GM12878 (cell line): Measurements from ENCODE around the gene FFAR4. TPM values are rescaled to one million over a fixed set of nuclear protein-coding genes. Genes with fewer than 3 reads are reported as not detected.

ENCODE experiments used
- ATAC-seq: fragments of 200-7000 bp; cut with Tn5 transposase; 3 replicates; pipeline ENCODE4 v1.9.1; 2020; ENCODE audit warnings: mild to moderate bottlenecking, moderate library complexity
- BruUV-seq: library from RNA; stranded (reverse); fragments of 400-500 nt; replicated peaks from 2 replicates; lab custom pipeline; 2021; lab: Mats Ljungman, UMichigan
- CTCF ChIA-PET: fragments of 300-600 bp; sonication (Branson Sonifier 250); formaldehyde crosslinking; extraction: SDS; loops from one replicate; lab custom pipeline; 2021; ENCODE audit warnings: inconsistent platforms; lab: Yijun Ruan, JAX
- POLR2A ChIA-PET: fragments of 350-600 bp; formaldehyde crosslinking; extraction: SDS; loops from one replicate; lab custom pipeline; 2021; ENCODE audit warnings: inconsistent platforms; lab: Charles Lee
- RAD21 ChIA-PET: fragments of 300-600 bp; sonication (Branson Sonifier 250); formaldehyde crosslinking; loops from one replicate; lab custom pipeline; 2023; ENCODE audit warnings: antibody characterized with exemption; ENCODE audit not compliant: unreplicated experiment; lab: Charles Lee
- SMC1A ChIA-PET: fragments of 300-600 bp; sonication (Branson Sonifier 250); formaldehyde crosslinking; loops from one replicate; lab custom pipeline; 2023; ENCODE audit not compliant: unreplicated experiment, uncharacterized antibody; lab: Charles Lee
- DNase-seq: peaks from one replicate; pipeline ENCODE4 v3.0.0-alpha.2; 2011; ENCODE audit warnings: low read depth, low spot score
- FAIRE-seq: peaks from 3 replicates; lab custom pipeline; 2011; peaks lifted over from hg19 to GRCh38; lab: Jason Lieb, UNC
- H2AFZ ChIP-seq: 2 replicates; pipeline ENCODE4 v1.6.0; 2011; ENCODE audit warnings: low read depth, low read length, control low read depth; ENCODE audit not compliant: control insufficient read depth
- H3K27ac ChIP-seq: 2 replicates; pipeline ENCODE4 v1.5.1; 2011; ENCODE audit warnings: control low read depth; ENCODE audit not compliant: control insufficient read depth, insufficient read depth
- H3K27me3 ChIP-seq, 2 experiments: replicated peaks in 1 of 2; 2 replicates each; pipeline versions ENCODE4 v1.6.0 to v1.6.1; 2011; ENCODE audit warnings: low read length in 1 of 2; ENCODE audit not compliant: control insufficient read depth in 2 of 2, insufficient read depth in 2 of 2
- H3K36me3 ChIP-seq, 2 experiments: 2 replicates each; pipeline ENCODE4 v1.5.1; 2011; ENCODE audit warnings: low read length in 1 of 2; ENCODE audit not compliant: control insufficient read depth in 2 of 2, insufficient read depth in 2 of 2
- H3K4me1 ChIP-seq: 2 replicates; pipeline ENCODE4 v1.6.1; 2011; ENCODE audit warnings: mild to moderate bottlenecking, low read length, moderate library complexity, mixed read lengths; ENCODE audit not compliant: control insufficient read depth, insufficient read depth
- H3K4me2 ChIP-seq: 2 replicates; pipeline ENCODE4 v1.6.0; 2011; ENCODE audit warnings: control low read depth; ENCODE audit not compliant: control insufficient read depth, insufficient read depth
- H3K4me3 ChIP-seq: fragments of 200-600 bp; sonication (generic); 2 replicates; pipeline ENCODE4 v1.5.1; 2016
- H3K79me2 ChIP-seq: 2 replicates; pipeline ENCODE4 v1.6.0; 2011; ENCODE audit warnings: low read length; ENCODE audit not compliant: control insufficient read depth, insufficient read depth
- H3K9ac ChIP-seq: 2 replicates; pipeline ENCODE4 v1.8.0; 2011; ENCODE audit warnings: low read length, control low read depth, mixed read lengths; ENCODE audit not compliant: control insufficient read depth, insufficient read depth
- H3K9me3 ChIP-seq: replicated peaks from 3 replicates; pipeline ENCODE4 v1.5.1; 2011; ENCODE audit warnings: mild to moderate bottlenecking, low read length; ENCODE audit not compliant: control insufficient read depth, insufficient read depth
- H4K20me1 ChIP-seq: 2 replicates; pipeline ENCODE4 v1.6.0; 2011; ENCODE audit not compliant: control insufficient read depth, insufficient read depth
- CEBPB ChIP-seq, 2 experiments: fragments of 150-350 bp in 1 of 2; IDR thresholded peaks; 2 replicates each; pipeline ENCODE4 v1.6.1; 2012 to 2014; ENCODE audit warnings: low read depth in 2 of 2, low read length in 2 of 2, borderline replicate concordance in 1 of 2, inconsistent platforms in 1 of 2
- ESRRA ChIP-seq: IDR thresholded peaks from 2 replicates; pipeline ENCODE4 v1.6.1; 2012; ENCODE audit warnings: mild to moderate bottlenecking, low read length, improper control_type of control experiment
- FOXK2 ChIP-seq: fragments of 450-650 bp; IDR thresholded peaks from 2 replicates; pipeline ENCODE4 v1.6.1; 2017; ENCODE audit warnings: mild to moderate bottlenecking, moderate library complexity
- GATAD2B ChIP-seq: fragments of 450-650 bp; conservative IDR thresholded peaks from 2 replicates; pipeline ENCODE4 v1.6.1; 2017; ENCODE audit warnings: low read depth, mild to moderate bottlenecking, moderate library complexity
- IRF4 ChIP-seq: IDR thresholded peaks from 2 replicates; pipeline ENCODE4 v1.6.1; 2011; ENCODE audit warnings: low read depth, low read length
- MEF2B ChIP-seq: fragments of 450-650 bp; IDR thresholded peaks from 2 replicates; pipeline ENCODE4 v1.6.1; 2018; ENCODE audit warnings: mild to moderate bottlenecking, moderate library complexity; ENCODE audit not compliant: partially characterized antibody, poor library complexity, severe bottlenecking
- STAT1 ChIP-seq: fragments of 450-650 bp; conservative IDR thresholded peaks from 2 replicates; pipeline ENCODE4 v1.6.1; 2014; ENCODE audit warnings: antibody characterized with exemption, mild to moderate bottlenecking
- WGBS: methylation state at CpG from one replicate; pipeline ENCODE4 v1.1.6; 2016; ENCODE audit warnings: low lambda C conversion rate; ENCODE audit not compliant: insufficient replicate concordance, insufficient coverage; ENCODE audit errors: missing lambda C conversion rate; 5-methylcytosine and 5-hydroxymethylcytosine counted together
- in situ Hi-C: fragments of 300-500 bp; cut with MboI; formaldehyde crosslinking; loops from 9 replicates; pipeline ENCODE4 v1.14.3; 2018; ENCODE audit warnings: mixed read lengths
- intact Hi-C: fragments of 100-400 bp; cut with micrococcal nuclease; formaldehyde crosslinking; loops from one replicate; pipeline ENCODE4 v1.14.2; 2022; ENCODE audit not compliant: unreplicated experiment
- polyA plus RNA-seq, 11 experiments: library from polyadenylated mRNA; depleted of rRNA in 4 of 11; unstranded in 6 of 11; stranded (reverse) in 5 of 11; fragments of >200 nt; fragmentation: Nextera tagmentation in 4 of 11; fragmentation: Illumina TruSeq in 1 of 11; extraction: Ambion mirVana in 4 of 11; extraction: Trizol in 1 of 11; gene quantifications; 1 replicate in 1 of 11; 2 replicates in 10 of 11; pipeline versions ENCODE4 v1.2.1 to v1.2.3, GENCODE V29; 2011 to 2016; ENCODE audit warnings: inconsistent platforms in 2 of 11, missing spikeins in 2 of 11, low read depth in 1 of 11
- total RNA-seq, 4 experiments: library from RNA; depleted of rRNA in 3 of 4; stranded (reverse); fragments of >200 nt in 3 of 4; fragmentation: Illumina TruSeq in 1 of 4; extraction: Trizol in 1 of 4; gene quantifications; 2 replicates each; pipeline versions ENCODE4 v1.2.1 to v1.2.3, GENCODE V29; 2013 to 2021
- TF ChIP-seq, protein P1 (sequence below): IDR thresholded peaks from 2 replicates; pipeline ENCODE4 v1.6.1; 2012; ENCODE audit warnings: low read depth, low read length, improper control_type of control experiment
- TF ChIP-seq, protein P2 (sequence below): fragments of 450-650 bp; IDR thresholded peaks from 2 replicates; pipeline ENCODE4 v1.6.1; 2017; ENCODE audit warnings: low read depth, mild to moderate bottlenecking, moderate library complexity
- TF ChIP-seq, protein P3 (sequence below): IDR thresholded peaks from 2 replicates; pipeline ENCODE4 v1.6.1; 2012; ENCODE audit warnings: low read length, inconsistent platforms

FFAR4 gene
- total and polyA plus RNA-seq, 10 of the 15 experiments (the other 5 are each of a cell fraction or from before 2014, with no cell fraction given), result not detected

DNA sequence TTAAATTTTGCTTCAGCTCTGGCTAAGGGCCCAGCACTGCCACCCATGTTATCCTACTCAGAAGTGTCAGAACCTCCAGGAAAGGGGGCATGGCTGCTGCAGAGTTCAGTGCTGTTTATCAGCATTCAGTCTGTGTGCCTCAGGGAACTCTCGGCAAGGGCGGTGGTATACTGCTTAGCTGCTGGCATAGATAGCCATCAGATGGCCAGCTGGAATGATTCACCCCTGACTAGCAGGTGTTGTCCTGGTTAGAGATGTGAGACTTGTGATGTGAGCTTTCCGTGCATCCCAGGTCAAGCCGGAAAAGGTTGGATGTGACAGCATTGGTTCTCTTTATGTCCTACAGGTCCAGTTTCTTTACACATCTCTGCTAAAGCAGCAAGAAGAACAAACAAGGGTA lies 47.9 kb upstream of the FFAR4 start:
- Histone ChIP-seq H3K9ac (no peak overlapping the region), H3K27me3 (no peaks in the 10 kb centered on the region), H3K4me3 (no peak overlapping the region), H4K20me1 (no peaks in the 10 kb centered on the region), H3K79me2 (no peaks in the 10 kb centered on the region), H3K27ac (no peak overlapping the region), H3K9me3 (no peaks in the 10 kb centered on the region; the same call in 2 of the 3 replicates), H3K4me1 (no peaks in the 10 kb centered on the region), H2AFZ (no peak overlapping the region), H3K4me2 (no peak overlapping the region), H3K36me3 (peaks cover 12 to 22% of the 10 kb centered on the region in 2 experiments; a peak in 3 of 4 replicates)
- RAD21 ChIA-PET, result no interaction called here
- no peak for DNase-seq
- intact Hi-C loops (no loop called here), in situ Hi-C loops (no loop called here)
- no peak for FAIRE-seq
- SMC1A ChIA-PET, result interaction anchor here (1.7 kb wide), 1 partner anchor 10 kb away, joined by 7 read pairs; no protein-coding TSS in a partner anchor
- no peak for TF ChIP-seq IRF4
- TF ChIP-seq STAT1, result no peak
- no peak for TF ChIP-seq ESRRA
- no peak for TF ChIP-seq CEBPB (IDR thresholded peaks at IDR 0.05; ENCODE audit: borderline replicate concordance in 1 of 2, low read depth in 2 of 2, low read length in 2 of 2)
- TF ChIP-seq, protein P1, sequence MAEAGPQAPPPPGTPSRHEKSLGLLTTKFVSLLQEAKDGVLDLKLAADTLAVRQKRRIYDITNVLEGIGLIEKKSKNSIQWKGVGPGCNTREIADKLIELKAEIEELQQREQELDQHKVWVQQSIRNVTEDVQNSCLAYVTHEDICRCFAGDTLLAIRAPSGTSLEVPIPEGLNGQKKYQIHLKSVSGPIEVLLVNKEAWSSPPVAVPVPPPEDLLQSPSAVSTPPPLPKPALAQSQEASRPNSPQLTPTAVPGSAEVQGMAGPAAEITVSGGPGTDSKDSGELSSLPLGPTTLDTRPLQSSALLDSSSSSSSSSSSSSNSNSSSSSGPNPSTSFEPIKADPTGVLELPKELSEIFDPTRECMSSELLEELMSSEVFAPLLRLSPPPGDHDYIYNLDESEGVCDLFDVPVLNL, result no peak
- no peak for TF ChIP-seq FOXK2
- no peak for TF ChIP-seq MEF2B
- no peak for TF ChIP-seq GATAD2B
- TF ChIP-seq, protein P2, sequence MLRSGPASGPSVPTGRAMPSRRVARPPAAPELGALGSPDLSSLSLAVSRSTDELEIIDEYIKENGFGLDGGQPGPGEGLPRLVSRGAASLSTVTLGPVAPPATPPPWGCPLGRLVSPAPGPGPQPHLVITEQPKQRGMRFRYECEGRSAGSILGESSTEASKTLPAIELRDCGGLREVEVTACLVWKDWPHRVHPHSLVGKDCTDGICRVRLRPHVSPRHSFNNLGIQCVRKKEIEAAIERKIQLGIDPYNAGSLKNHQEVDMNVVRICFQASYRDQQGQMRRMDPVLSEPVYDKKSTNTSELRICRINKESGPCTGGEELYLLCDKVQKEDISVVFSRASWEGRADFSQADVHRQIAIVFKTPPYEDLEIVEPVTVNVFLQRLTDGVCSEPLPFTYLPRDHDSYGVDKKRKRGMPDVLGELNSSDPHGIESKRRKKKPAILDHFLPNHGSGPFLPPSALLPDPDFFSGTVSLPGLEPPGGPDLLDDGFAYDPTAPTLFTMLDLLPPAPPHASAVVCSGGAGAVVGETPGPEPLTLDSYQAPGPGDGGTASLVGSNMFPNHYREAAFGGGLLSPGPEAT, result no peak
- TF ChIP-seq, protein P3, sequence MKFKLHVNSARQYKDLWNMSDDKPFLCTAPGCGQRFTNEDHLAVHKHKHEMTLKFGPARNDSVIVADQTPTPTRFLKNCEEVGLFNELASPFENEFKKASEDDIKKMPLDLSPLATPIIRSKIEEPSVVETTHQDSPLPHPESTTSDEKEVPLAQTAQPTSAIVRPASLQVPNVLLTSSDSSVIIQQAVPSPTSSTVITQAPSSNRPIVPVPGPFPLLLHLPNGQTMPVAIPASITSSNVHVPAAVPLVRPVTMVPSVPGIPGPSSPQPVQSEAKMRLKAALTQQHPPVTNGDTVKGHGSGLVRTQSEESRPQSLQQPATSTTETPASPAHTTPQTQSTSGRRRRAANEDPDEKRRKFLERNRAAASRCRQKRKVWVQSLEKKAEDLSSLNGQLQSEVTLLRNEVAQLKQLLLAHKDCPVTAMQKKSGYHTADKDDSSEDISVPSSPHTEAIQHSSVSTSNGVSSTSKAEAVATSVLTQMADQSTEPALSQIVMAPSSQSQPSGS, result no peak
- 100% methylated on average over 4 of the region's 4 CpGs for WGBS
- no peak for ATAC-seq
- BruUV-seq, result no TSS peak
- POLR2A ChIA-PET, result no interaction called here
- CTCF ChIA-PET, result interaction anchor here (1.8 to 2.7 kb wide), 2 partner anchors 32 to 142 kb away, joined by 6 to 14 read pairs; no protein-coding TSS in a partner anchor
